Measurements from ENCODE around the gene TM4SF18. TPM values are rescaled to one million over a fixed set of nuclear protein-coding genes. Genes with fewer than 3 reads are reported as not detected.

The TM4SF18 gene
- total RNA-seq, 1 donor from 2014 or later = 5.6 TPM

DNA sequence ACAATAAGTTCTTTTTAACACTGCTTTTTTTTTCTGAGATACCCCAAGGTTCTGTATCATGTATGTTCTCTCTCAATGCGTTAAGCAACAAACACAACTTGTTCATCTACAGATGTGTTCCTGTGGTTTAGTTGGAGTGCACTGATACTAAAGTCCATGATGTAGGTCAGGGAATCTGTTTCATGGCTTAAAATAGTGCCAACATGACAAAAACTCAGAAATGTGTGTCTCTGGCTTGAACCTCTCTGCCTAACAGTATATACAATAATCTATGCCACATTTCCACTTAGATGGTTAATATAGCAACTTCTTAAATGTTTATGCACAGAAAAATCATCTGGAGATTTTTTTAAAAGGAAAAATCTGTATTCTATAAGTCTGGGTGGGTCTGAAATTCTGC, 51.1 kb downstream of the TM4SF18 start:
- H3K4me3 ChIP-seq (ENCODE audit: insufficient read depth, low read depth, low read length) = no peak overlapping the region
- FAIRE-seq = peak; percentile 9
- Mint-ChIP-seq H3K27ac (ENCODE audit: unreplicated experiment) (no peak overlapping the region), H3K9me3 (ENCODE audit: unreplicated experiment) (peaks cover 3% of the 10 kb centered on the region), H3K4me1 (ENCODE audit: low read depth, unreplicated experiment) (peaks cover 5% of the 10 kb centered on the region), H3K27me3 (ENCODE audit: low read depth, unreplicated experiment) (no peaks in the 10 kb centered on the region), H3K36me3 (ENCODE audit: low read depth, unreplicated experiment) (no peaks in the 10 kb centered on the region), H3K4me3 (ENCODE audit: unreplicated experiment) (no peak overlapping the region)
- DNase-seq (ENCODE audit: low read depth) = no peak
- no peak overlapping the region for H3K9ac ChIP-seq (ENCODE audit: low read length)
- no peak overlapping the region for H3K4me2 ChIP-seq (ENCODE audit: low read length)
- TF ChIP-seq EZH2 (IDR thresholded peaks at IDR 0.05; ENCODE audit: insufficient read depth, low read length) = no peak
- TF ChIP-seq, protein P1, sequence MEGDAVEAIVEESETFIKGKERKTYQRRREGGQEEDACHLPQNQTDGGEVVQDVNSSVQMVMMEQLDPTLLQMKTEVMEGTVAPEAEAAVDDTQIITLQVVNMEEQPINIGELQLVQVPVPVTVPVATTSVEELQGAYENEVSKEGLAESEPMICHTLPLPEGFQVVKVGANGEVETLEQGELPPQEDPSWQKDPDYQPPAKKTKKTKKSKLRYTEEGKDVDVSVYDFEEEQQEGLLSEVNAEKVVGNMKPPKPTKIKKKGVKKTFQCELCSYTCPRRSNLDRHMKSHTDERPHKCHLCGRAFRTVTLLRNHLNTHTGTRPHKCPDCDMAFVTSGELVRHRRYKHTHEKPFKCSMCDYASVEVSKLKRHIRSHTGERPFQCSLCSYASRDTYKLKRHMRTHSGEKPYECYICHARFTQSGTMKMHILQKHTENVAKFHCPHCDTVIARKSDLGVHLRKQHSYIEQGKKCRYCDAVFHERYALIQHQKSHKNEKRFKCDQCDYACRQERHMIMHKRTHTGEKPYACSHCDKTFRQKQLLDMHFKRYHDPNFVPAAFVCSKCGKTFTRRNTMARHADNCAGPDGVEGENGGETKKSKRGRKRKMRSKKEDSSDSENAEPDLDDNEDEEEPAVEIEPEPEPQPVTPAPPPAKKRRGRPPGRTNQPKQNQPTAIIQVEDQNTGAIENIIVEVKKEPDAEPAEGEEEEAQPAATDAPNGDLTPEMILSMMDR (IDR thresholded peaks at IDR 0.05; ENCODE audit: insufficient read depth, low read depth, low read length) = no peak
- H3K36me3 ChIP-seq (ENCODE audit: insufficient read depth, low read length) = no peaks in the 10 kb centered on the region
- no peaks in the 10 kb centered on the region for H3K79me2 ChIP-seq (ENCODE audit: insufficient read depth, low read length)
- peaks cover 6% of the 10 kb centered on the region for H3K4me1 ChIP-seq (ENCODE audit: insufficient read depth, low read length)
- no peaks in the 10 kb centered on the region for H4K20me1 ChIP-seq (ENCODE audit: insufficient read depth, low read length)
- no peak overlapping the region for H3K27ac ChIP-seq (ENCODE audit: low read depth, low read length)
- no peak overlapping the region for H2AFZ ChIP-seq (ENCODE audit: low read depth, low read length)
- H3K27me3 ChIP-seq (ENCODE audit: insufficient read depth, low read length) = no peaks in the 10 kb centered on the region
- no peaks in the 10 kb centered on the region for H3K9me3 ChIP-seq (ENCODE audit: insufficient read depth, low read depth, low read length)

DNA sequence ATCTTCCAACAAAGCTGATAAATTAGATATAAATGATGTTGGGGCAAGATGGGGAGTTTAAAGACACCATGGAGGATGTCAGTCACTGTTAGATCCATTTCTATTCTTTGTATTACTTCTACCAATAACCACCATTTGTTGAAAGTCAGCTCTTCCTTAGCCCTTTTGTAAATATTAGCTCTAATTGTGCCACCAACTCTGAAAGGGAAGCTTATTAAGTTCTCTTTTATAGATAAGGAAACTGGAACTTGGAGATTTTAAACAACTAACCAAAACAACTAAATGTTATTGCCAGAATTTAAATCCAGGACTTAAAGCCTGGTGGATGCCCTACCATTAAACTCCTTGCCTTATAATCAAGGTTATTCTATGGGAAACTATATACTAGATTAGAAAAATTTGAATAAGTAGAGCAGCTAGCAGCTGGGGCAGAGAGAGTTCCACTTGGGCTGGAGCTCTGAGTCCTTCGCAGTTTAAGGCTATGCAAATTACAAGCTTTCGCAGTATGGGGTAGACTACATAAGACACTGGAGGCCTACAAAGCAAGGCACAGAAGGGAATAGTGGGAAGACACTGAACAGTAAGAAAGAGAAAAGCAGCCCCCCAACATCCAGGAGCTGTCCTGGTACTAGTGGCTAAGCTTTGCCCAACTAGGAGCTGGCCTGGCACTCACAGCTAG, 52.6 kb downstream of the TM4SF18 start:
- no peak overlapping the region for H3K9ac ChIP-seq (ENCODE audit: low read length)
- peaks cover 10% of the 10 kb centered on the region for H3K4me1 ChIP-seq (ENCODE audit: insufficient read depth, low read length)
- H3K27ac Mint-ChIP-seq (ENCODE audit: unreplicated experiment) = no peak overlapping the region
- H3K4me3 ChIP-seq (ENCODE audit: insufficient read depth, low read depth, low read length) = no peak overlapping the region
- no peak for TF ChIP-seq EZH2 (IDR thresholded peaks at IDR 0.05; ENCODE audit: insufficient read depth, low read length)
- TF ChIP-seq, protein P1 (IDR thresholded peaks at IDR 0.05; ENCODE audit: insufficient read depth, low read depth, low read length) = no peak
- no peaks in the 10 kb centered on the region for H3K36me3 Mint-ChIP-seq (ENCODE audit: low read depth, unreplicated experiment)
- H3K9me3 Mint-ChIP-seq (ENCODE audit: unreplicated experiment) = peaks cover 3% of the 10 kb centered on the region
- no peaks in the 10 kb centered on the region for H3K79me2 ChIP-seq (ENCODE audit: insufficient read depth, low read length)
- DNase-seq (ENCODE audit: low read depth) (no peak), FAIRE-seq (no peak)
- H3K36me3 ChIP-seq (ENCODE audit: insufficient read depth, low read length) = no peaks in the 10 kb centered on the region
- H3K4me1 Mint-ChIP-seq (ENCODE audit: low read depth, unreplicated experiment) = peaks cover 10% of the 10 kb centered on the region
- H3K4me2 ChIP-seq (ENCODE audit: low read length) = no peak overlapping the region
- H4K20me1 ChIP-seq (ENCODE audit: insufficient read depth, low read length) = no peaks in the 10 kb centered on the region
- H3K27me3 ChIP-seq (ENCODE audit: insufficient read depth, low read length) = no peaks in the 10 kb centered on the region
- H3K9me3 ChIP-seq (ENCODE audit: insufficient read depth, low read depth, low read length) = no peaks in the 10 kb centered on the region
- no peaks in the 10 kb centered on the region for H3K27me3 Mint-ChIP-seq (ENCODE audit: low read depth, unreplicated experiment)
- H3K4me3 Mint-ChIP-seq (ENCODE audit: unreplicated experiment) = no peak overlapping the region
- no peak overlapping the region for H2AFZ ChIP-seq (ENCODE audit: low read depth, low read length)
- no peak overlapping the region for H3K27ac ChIP-seq (ENCODE audit: low read depth, low read length)

DNA sequence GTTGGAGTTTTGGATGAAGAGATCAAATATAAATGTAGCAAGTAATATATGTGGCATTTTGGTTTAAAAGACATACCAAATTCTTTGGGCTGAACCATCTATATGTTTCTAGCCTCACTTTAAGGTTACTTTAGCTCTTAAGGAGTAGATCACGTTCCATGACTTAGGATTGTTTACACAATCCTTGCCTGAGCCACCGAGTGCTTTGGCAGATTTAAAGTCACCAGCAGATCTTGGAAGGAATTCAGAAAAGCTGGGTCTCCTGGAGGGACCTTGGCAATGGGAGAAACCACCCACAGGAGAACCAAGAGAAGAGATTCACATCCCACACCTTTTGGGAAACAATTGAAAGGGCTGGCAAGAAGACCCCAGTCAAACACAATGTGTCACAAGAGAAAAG, 54.5 kb downstream of the TM4SF18 start:
- Histone ChIP-seq H3K79me2 (ENCODE audit: insufficient read depth, low read length) (no peaks in the 10 kb centered on the region), H3K4me2 (ENCODE audit: low read length) (no peak overlapping the region), H3K27ac (ENCODE audit: low read depth, low read length) (no peak overlapping the region), H3K27me3 (ENCODE audit: insufficient read depth, low read length) (no peaks in the 10 kb centered on the region), H3K9ac (ENCODE audit: low read length) (no peak overlapping the region), H2AFZ (ENCODE audit: low read depth, low read length) (no peak overlapping the region), H4K20me1 (ENCODE audit: insufficient read depth, low read length) (no peaks in the 10 kb centered on the region), H3K36me3 (ENCODE audit: insufficient read depth, low read length) (no peaks in the 10 kb centered on the region), H3K4me1 (ENCODE audit: insufficient read depth, low read length) (peaks cover 10% of the 10 kb centered on the region), H3K9me3 (ENCODE audit: insufficient read depth, low read depth, low read length) (no peaks in the 10 kb centered on the region), H3K4me3 (ENCODE audit: insufficient read depth, low read depth, low read length) (no peak overlapping the region)
- H3K27me3 Mint-ChIP-seq (ENCODE audit: low read depth, unreplicated experiment) = no peaks in the 10 kb centered on the region
- H3K4me3 Mint-ChIP-seq (ENCODE audit: unreplicated experiment) = no peak overlapping the region
- no peak overlapping the region for H3K27ac Mint-ChIP-seq (ENCODE audit: unreplicated experiment)
- no peak for TF ChIP-seq EZH2 (IDR thresholded peaks at IDR 0.05; ENCODE audit: insufficient read depth, low read length)
- FAIRE-seq (peak; percentile 9), DNase-seq (ENCODE audit: low read depth) (no peak)
- H3K9me3 Mint-ChIP-seq (ENCODE audit: unreplicated experiment) = peaks cover 3% of the 10 kb centered on the region
- H3K4me1 Mint-ChIP-seq (ENCODE audit: low read depth, unreplicated experiment) = peaks cover 20% of the 10 kb centered on the region
- no peaks in the 10 kb centered on the region for H3K36me3 Mint-ChIP-seq (ENCODE audit: low read depth, unreplicated experiment)
